ENCODE measurements around the gene RWDD2A. TPM values are rescaled to one million over a fixed set of nuclear protein-coding genes. Genes with fewer than 3 reads are reported as not detected.

Gene RWDD2A
- total RNA-seq, 1 experiment from 2014 or later, result 1.3 TPM

DNA sequence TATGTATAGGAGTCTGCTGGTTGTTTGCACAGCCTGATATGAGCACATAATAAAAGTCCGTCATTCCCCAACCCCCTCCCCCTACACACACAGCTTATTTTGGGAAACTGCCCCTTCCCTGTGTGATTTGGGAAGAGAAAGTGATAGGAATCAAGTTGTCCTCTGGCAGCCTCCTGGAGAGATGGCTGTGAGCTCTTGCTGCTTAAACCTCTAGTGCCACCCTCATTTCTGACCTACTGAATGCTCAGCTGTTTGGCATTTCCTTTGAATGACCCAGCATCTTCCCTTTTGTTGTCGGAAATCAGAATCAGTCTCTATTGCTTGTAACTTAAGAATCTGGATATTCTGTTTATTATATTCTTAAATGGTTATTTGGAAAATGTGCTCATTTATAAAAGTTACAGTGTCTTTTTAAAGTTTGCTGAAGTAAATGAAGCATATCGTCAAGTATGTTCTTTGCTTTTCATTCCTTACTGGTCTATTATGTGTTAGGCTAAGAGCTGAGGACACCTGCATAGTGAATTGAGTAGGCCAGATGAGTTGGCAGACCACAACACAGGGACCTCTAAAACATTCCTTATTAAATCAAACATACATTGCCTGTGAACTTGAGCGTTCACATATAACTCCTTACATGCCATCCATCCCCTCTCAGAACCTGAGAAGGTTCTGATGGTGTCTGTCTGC lies 5.5 kb downstream of the RWDD2A start:
- intact Hi-C loops (cut with micrococcal nuclease), result loop anchor here (10.0 kb wide), 1 partner anchor 954 kb away; the partner anchor contains the start of gene IBTK

DNA sequence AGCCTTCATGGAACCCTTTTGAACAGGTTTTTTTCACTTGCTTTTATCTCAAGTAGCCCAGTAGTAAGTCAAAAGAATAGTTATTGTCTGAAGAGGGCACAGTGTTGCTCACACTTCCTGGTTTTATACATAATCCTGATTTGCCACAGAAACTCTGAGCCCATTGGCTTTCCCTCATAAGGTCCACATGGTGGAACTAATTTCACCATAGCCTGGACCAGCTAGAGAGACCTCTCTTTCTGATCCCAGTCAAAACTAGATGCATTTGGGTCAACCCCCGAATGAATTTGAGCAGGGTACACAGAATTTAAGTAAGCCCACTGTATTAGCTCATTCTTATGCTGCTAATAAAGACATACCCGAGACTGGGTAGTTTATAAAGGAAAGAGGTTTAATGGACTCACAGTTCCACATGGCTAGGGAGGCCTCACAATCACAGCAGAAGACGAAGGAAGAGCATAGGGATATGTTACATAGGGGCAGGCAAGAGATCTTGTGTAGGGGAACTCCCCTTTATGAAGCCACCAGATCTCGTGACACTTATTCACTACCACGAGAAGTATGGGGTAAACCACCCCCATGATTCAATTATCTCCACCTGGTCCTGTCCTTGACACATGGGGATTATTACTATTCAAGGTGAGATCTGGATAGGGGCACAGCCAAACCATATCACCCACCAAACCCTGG lies 6.2 kb downstream of the RWDD2A start:
- Histone ChIP-seq H3K4me3 (ENCODE audit: low read length) (no peak overlapping the region), H3K9me3 (ENCODE audit: low read length) (no peaks in the 10 kb centered on the region), H3K4me1 (ENCODE audit: insufficient read depth, low read length) (peaks cover 27% of the 10 kb centered on the region), H3F3A (ENCODE audit: low read length, unreplicated experiment) (no peaks in the 10 kb centered on the region), H3K36me3 (ENCODE audit: low read depth, low read length) (no peaks in the 10 kb centered on the region), H2AFZ (ENCODE audit: low read length) (no peak overlapping the region), H3K9ac (ENCODE audit: low read length) (no peak overlapping the region), H3K79me2 (ENCODE audit: low read length) (no peaks in the 10 kb centered on the region), H3K27me3 (ENCODE audit: low read length) (no peaks in the 10 kb centered on the region), H3K4me2 (ENCODE audit: low read length) (no peak overlapping the region; the same call in 1 of the 2 replicates), H3K9me2 (replicated peaks; ENCODE audit: low read length) (no peaks in the 10 kb centered on the region), H4K20me1 (ENCODE audit: low read length) (no peaks in the 10 kb centered on the region), H3K27ac (ENCODE audit: low read length) (peak overlapping the region; percentile 35; the same call in 1 of the 2 replicates)
- ChIA-PET POLR2A (ENCODE audit: unreplicated experiment) (interaction anchor here (0.6 kb wide), 1 partner anchor 319 kb away, joined by 3 read pairs; no protein-coding TSS in a partner anchor), CTCF (no interaction called here)
- intact Hi-C loops (cut with micrococcal nuclease), result loop anchor here (10.0 kb wide), 1 partner anchor 955 kb away; the partner anchor contains the start of gene IBTK
- no TSS peak for BruUV-seq (replicated peaks)
- DNase-seq (no peak), ATAC-seq (no peak)
- TF ChIP-seq EZH2 (IDR thresholded peaks at IDR 0.05; ENCODE audit: low read length, unreplicated experiment), result no peak
- TF ChIP-seq, protein P1, sequence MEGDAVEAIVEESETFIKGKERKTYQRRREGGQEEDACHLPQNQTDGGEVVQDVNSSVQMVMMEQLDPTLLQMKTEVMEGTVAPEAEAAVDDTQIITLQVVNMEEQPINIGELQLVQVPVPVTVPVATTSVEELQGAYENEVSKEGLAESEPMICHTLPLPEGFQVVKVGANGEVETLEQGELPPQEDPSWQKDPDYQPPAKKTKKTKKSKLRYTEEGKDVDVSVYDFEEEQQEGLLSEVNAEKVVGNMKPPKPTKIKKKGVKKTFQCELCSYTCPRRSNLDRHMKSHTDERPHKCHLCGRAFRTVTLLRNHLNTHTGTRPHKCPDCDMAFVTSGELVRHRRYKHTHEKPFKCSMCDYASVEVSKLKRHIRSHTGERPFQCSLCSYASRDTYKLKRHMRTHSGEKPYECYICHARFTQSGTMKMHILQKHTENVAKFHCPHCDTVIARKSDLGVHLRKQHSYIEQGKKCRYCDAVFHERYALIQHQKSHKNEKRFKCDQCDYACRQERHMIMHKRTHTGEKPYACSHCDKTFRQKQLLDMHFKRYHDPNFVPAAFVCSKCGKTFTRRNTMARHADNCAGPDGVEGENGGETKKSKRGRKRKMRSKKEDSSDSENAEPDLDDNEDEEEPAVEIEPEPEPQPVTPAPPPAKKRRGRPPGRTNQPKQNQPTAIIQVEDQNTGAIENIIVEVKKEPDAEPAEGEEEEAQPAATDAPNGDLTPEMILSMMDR (conservative IDR thresholded peaks at IDR 0.05; ENCODE audit: low read depth, low read length), result no peak
- TF ChIP-seq EZH2phosphoT487 (IDR thresholded peaks at IDR 0.05; ENCODE audit: borderline replicate concordance, low read length), result no peak

More for the DNA sequence above, 5.5 kb downstream of the RWDD2A start:
- Histone ChIP-seq H3K9me2 (replicated peaks; ENCODE audit: low read length) (no peaks in the 10 kb centered on the region), H3K79me2 (ENCODE audit: low read length) (no peaks in the 10 kb centered on the region), H3K4me1 (ENCODE audit: insufficient read depth, low read length) (peaks cover 28% of the 10 kb centered on the region), H3K9me3 (ENCODE audit: low read length) (no peaks in the 10 kb centered on the region), H3K36me3 (ENCODE audit: low read depth, low read length) (no peaks in the 10 kb centered on the region), H3K27me3 (ENCODE audit: low read length) (no peaks in the 10 kb centered on the region), H3K4me2 (ENCODE audit: low read length) (no peak overlapping the region), H2AFZ (ENCODE audit: low read length) (no peak overlapping the region), H3K27ac (ENCODE audit: low read length) (no peak overlapping the region), H3K4me3 (ENCODE audit: low read length) (no peak overlapping the region), H3K9ac (ENCODE audit: low read length) (no peak overlapping the region), H4K20me1 (ENCODE audit: low read length) (no peaks in the 10 kb centered on the region), H3F3A (ENCODE audit: low read length, unreplicated experiment) (no peaks in the 10 kb centered on the region)
- BruUV-seq (replicated peaks), result no TSS peak
- CTCF ChIA-PET, result no interaction called here
- POLR2A ChIA-PET (ENCODE audit: unreplicated experiment), result no interaction called here
- peak; percentile 11 for DNase-seq
- ATAC-seq, result no peak
- TF ChIP-seq, protein P1 (conservative IDR thresholded peaks at IDR 0.05; ENCODE audit: low read depth, low read length), result no peak
- TF ChIP-seq EZH2phosphoT487 (IDR thresholded peaks at IDR 0.05; ENCODE audit: borderline replicate concordance, low read length) (no peak), EZH2 (IDR thresholded peaks at IDR 0.05; ENCODE audit: low read length, unreplicated experiment) (no peak)

Measured in PC-3 (cell line).